DOHH2 (cell line): ENCODE measurements around the gene ANKRD33B.

ENCODE experiments used
- H3F3A ChIP-seq: fragments of 200-600 bp; sonication (generic), shearing (Covaris generic); 2 replicates; pipeline ENCODE4 v1.6.0; 2016; ENCODE audit warnings: antibody characterized with exemption, mild to moderate bottlenecking; ENCODE audit not compliant: control insufficient read depth, insufficient read depth
- H3K27ac ChIP-seq: fragments of 200-600 bp; sonication (generic); 2 replicates; pipeline ENCODE4 v1.5.1; 2014; ENCODE audit warnings: low read depth, mild to moderate bottlenecking, low read length, moderate library complexity
- H3K27me3 ChIP-seq: fragments of 200-600 bp; sonication (generic); 2 replicates; pipeline ENCODE4 v1.6.1; 2014; ENCODE audit warnings: mild to moderate bottlenecking, low read length, mixed read lengths; ENCODE audit not compliant: control insufficient read depth
- H3K36me3 ChIP-seq: fragments of 200-600 bp; sonication (generic); 2 replicates; pipeline ENCODE4 v1.6.1; 2014; ENCODE audit warnings: mild to moderate bottlenecking, low read length, moderate library complexity, mixed read lengths; ENCODE audit not compliant: control insufficient read depth
- H3K4me1 ChIP-seq: fragments of 200-600 bp; sonication (generic); 2 replicates; pipeline ENCODE4 v1.6.1; 2014; ENCODE audit warnings: mild to moderate bottlenecking, low read length, mixed read lengths; ENCODE audit not compliant: control insufficient read depth
- H3K4me2 ChIP-seq: fragments of 200-600 bp; sonication (generic); 2 replicates; pipeline ENCODE4 v1.6.0; 2014; ENCODE audit warnings: mild to moderate bottlenecking, low read length, moderate library complexity
- H3K4me3 ChIP-seq: fragments of 200-600 bp; sonication (generic); 2 replicates; pipeline ENCODE4 v1.5.1; 2014; ENCODE audit warnings: mild to moderate bottlenecking, low read length, mixed read lengths
- H3K79me2 ChIP-seq: fragments of 200-600 bp; sonication (generic); 2 replicates; pipeline ENCODE4 v1.6.1; 2014; ENCODE audit warnings: mild to moderate bottlenecking, low read length, mixed read lengths; ENCODE audit not compliant: control insufficient read depth
- H3K9me2 ChIP-seq: fragments of 200-600 bp; sonication (generic); replicated peaks from 2 replicates; pipeline ENCODE4 v1.6.1; 2014; ENCODE audit warnings: mild to moderate bottlenecking, low read length, mixed read lengths; ENCODE audit not compliant: control insufficient read depth
- H3K9me3 ChIP-seq: fragments of 200-600 bp; sonication (generic); 2 replicates; pipeline ENCODE4 v1.6.1; 2014; ENCODE audit warnings: antibody characterized with exemption, low read length, mixed read lengths; ENCODE audit not compliant: control insufficient read depth, insufficient read depth
- H4K20me1 ChIP-seq: fragments of 200-600 bp; sonication (generic); 2 replicates; pipeline ENCODE4 v1.6.0; 2014; ENCODE audit warnings: low read depth, mild to moderate bottlenecking, antibody characterized with exemption, low read length, moderate library complexity; ENCODE audit not compliant: control insufficient read depth, insufficient read depth
- EZH2phosphoT487 ChIP-seq: fragments of 200-600 bp; sonication (generic); IDR thresholded peaks from 2 replicates; pipeline ENCODE4 v1.6.1; 2017; ENCODE audit warnings: borderline replicate concordance, mild to moderate bottlenecking, antibody characterized with exemption, low read length, moderate library complexity, mixed read lengths
- TF ChIP-seq, protein P1 (sequence below): fragments of 200-600 bp; sonication (generic); IDR thresholded peaks from one replicate; pipeline ENCODE4 v1.5.1; 2014; ENCODE audit warnings: antibody characterized with exemption, mild to moderate bottlenecking, low read depth, low read length; ENCODE audit not compliant: poor library complexity, severe bottlenecking

Gene ANKRD33B

DNA sequence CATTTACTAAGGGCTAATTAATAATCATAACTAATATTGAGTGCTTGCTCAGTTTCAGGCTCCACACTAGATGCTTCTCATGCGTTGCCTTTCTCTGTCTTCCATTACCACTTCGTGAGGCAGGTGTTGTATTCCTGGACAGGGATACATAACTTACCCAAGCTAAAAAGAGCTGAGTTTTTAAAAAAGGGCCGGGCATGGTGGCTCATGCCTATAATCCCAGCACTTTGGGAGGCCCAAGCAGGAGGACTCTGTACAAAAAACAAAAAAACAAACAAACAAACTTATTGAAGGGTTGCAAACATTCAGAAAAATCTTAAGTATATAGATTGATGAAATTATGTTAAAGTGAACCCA is 12.1 kb upstream of the ANKRD33B start:
- H3K4me3 ChIP-seq: no peak overlapping the region
- no peak for TF ChIP-seq EZH2phosphoT487
- TF ChIP-seq, protein P1, sequence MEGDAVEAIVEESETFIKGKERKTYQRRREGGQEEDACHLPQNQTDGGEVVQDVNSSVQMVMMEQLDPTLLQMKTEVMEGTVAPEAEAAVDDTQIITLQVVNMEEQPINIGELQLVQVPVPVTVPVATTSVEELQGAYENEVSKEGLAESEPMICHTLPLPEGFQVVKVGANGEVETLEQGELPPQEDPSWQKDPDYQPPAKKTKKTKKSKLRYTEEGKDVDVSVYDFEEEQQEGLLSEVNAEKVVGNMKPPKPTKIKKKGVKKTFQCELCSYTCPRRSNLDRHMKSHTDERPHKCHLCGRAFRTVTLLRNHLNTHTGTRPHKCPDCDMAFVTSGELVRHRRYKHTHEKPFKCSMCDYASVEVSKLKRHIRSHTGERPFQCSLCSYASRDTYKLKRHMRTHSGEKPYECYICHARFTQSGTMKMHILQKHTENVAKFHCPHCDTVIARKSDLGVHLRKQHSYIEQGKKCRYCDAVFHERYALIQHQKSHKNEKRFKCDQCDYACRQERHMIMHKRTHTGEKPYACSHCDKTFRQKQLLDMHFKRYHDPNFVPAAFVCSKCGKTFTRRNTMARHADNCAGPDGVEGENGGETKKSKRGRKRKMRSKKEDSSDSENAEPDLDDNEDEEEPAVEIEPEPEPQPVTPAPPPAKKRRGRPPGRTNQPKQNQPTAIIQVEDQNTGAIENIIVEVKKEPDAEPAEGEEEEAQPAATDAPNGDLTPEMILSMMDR: no peak
- peaks cover 47% of the 10 kb centered on the region for H3K4me1 ChIP-seq
- H3K9me3 ChIP-seq: peaks cover 5% of the 10 kb centered on the region; the same call in 1 of the 2 replicates
- H4K20me1 ChIP-seq: no peaks in the 10 kb centered on the region
- no peak overlapping the region for H3K27ac ChIP-seq
- H3K4me2 ChIP-seq: no peak overlapping the region
- H3K27me3 ChIP-seq: peaks cover 4% of the 10 kb centered on the region
- no peaks in the 10 kb centered on the region for H3K79me2 ChIP-seq
- no peaks in the 10 kb centered on the region for H3K36me3 ChIP-seq
- no peaks in the 10 kb centered on the region for H3F3A ChIP-seq
- H3K9me2 ChIP-seq: no peaks in the 10 kb centered on the region

DNA sequence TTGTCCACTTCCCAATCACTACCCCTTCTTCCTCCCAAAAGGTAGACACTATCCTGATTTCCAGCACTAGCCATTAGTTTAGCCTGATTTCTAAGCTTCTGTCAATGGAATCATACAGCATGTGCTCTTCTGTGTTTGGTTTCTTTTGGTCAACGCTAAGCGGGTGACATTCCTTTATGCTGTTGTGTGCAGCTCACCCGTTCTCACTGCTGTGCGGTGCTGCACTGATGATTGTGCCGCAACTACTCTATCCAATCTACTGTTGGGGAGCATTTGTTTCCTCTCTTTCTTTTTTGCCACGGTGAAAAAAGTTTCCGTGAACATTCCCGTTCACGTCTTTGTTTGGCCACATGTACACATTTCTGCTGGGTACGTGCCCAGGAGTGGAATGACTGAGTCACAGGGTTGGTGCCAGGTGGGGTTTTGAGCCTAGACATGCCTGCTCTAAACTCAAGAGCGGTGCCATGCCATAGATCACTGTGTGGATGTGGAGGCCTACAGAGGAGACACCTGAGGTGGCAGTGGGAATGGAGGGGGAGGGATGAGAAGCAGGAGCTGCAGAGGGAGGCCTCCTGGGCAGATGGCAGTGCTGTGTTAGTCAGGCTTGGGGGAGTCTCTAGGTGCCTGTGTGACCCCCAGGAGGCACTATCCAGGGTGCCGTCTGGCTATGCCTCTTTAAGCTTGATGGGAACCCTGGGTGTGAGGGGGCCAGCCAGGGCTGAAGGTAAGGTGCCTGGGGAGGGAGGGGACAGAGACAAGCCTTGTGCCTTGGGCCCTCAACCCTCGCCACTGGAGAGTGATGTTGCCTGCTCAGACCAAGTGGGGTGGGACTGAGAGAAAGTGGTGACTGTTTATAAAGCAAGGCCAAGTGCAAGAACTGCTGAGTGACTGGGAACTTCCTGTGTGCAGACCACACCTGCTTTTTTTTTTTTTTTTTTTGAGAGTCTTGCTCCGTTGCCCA is 11.4 kb upstream of the ANKRD33B start:
- no peaks in the 10 kb centered on the region for H4K20me1 ChIP-seq
- H3K4me1 ChIP-seq: peaks cover 47% of the 10 kb centered on the region
- H3F3A ChIP-seq: no peaks in the 10 kb centered on the region
- H3K9me3 ChIP-seq: peaks cover 5% of the 10 kb centered on the region; the same call in 1 of the 2 replicates
- H3K36me3 ChIP-seq: no peaks in the 10 kb centered on the region
- H3K4me3 ChIP-seq: no peak overlapping the region
- peaks cover 7% of the 10 kb centered on the region for H3K27me3 ChIP-seq
- no peaks in the 10 kb centered on the region for H3K9me2 ChIP-seq
- H3K79me2 ChIP-seq: no peaks in the 10 kb centered on the region
- TF ChIP-seq EZH2phosphoT487: no peak
- TF ChIP-seq, protein P1: no peak
- H3K27ac ChIP-seq: no peak overlapping the region
- peak overlapping the region; percentile 47 for H3K4me2 ChIP-seq

DNA sequence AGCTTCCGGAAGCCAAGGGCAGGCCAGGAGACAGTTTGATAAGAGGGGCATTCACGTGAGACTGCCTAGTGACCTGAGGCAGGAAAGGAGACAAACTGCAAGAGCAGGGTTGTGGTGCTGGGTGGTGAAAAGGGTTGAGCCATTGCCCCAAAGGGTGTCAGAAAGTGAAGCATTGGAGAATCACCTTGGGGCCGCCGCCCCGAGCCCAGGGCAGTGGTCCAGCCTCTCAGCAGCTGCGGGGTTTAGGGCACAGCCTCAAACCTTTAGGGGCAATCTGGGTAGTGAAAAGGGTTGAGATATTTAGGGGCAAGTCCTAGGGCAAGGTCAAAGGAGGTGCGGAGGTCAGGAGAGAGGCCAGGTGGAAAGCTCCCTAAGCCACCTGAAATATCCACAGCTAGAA is 10.4 kb upstream of the ANKRD33B start:
- Histone ChIP-seq H3K27me3 (peaks cover 14% of the 10 kb centered on the region), H3K27ac (no peak overlapping the region), H3K4me2 (no peak overlapping the region), H3K36me3 (no peaks in the 10 kb centered on the region), H3F3A (no peaks in the 10 kb centered on the region), H3K4me3 (no peak overlapping the region), H3K79me2 (no peaks in the 10 kb centered on the region), H4K20me1 (no peaks in the 10 kb centered on the region), H3K9me2 (no peaks in the 10 kb centered on the region), H3K4me1 (peaks cover 44% of the 10 kb centered on the region), H3K9me3 (peaks cover 5% of the 10 kb centered on the region; the same call in 1 of the 2 replicates)
- TF ChIP-seq, protein P1: no peak
- TF ChIP-seq EZH2phosphoT487: no peak
